ENCODE measurements around the gene SOD2. TPM values are rescaled to one million over a fixed set of nuclear protein-coding genes. Genes with fewer than 3 reads are reported as not detected.

Gene SOD2
- total and polyA plus RNA-seq, 9 of the 15 experiments (the other 6 are each of a cell fraction or from before 2014, with no cell fraction given): 39.8 to 140 (median 95.8) TPM

- no peak; a peak in 1 of 4 replicates for TF ChIP-seq SRF (CRISPR knock-in tag; IDR thresholded peaks at IDR 0.05)
- no peak for TF ChIP-seq SIX5 (IDR thresholded peaks at IDR 0.05; ENCODE audit: borderline replicate concordance in 1 of 2, insufficient read depth in 1 of 2, low read depth in 1 of 2, low read length in 2 of 2)
- no peak for TF ChIP-seq NCOA2 (IDR thresholded peaks at IDR 0.05; ENCODE audit: partially characterized antibody in 2 of 2)
- TF ChIP-seq CBX8 (IDR thresholded peaks at IDR 0.05; ENCODE audit: borderline replicate concordance, extremely low read depth, low read depth, low read length, poor library complexity, severe bottlenecking): no peak
- no peak for TF ChIP-seq CSDE1 (IDR thresholded peaks at IDR 0.05)
- no peak for TF ChIP-seq NUFIP1 (IDR thresholded peaks at IDR 0.05; ENCODE audit: partially characterized antibody)
- TF ChIP-seq CHD4 (IDR thresholded peaks at IDR 0.05; ENCODE audit: insufficient read depth, insufficient replicate concordance, low read depth, low read length, poor library complexity, severe bottlenecking): no peak
- no peak for TF ChIP-seq FOXP4 (CRISPR knock-in tag; IDR thresholded peaks at IDR 0.05; ENCODE audit: borderline replicate concordance)
- no peak for TF ChIP-seq CUX1 (CRISPR knock-in tag; IDR thresholded peaks at IDR 0.05)
- TF ChIP-seq GTF2E2 (tag; IDR thresholded peaks at IDR 0.05): peak; percentile 1; the same call in 1 of the 2 replicates
- no peak for TF ChIP-seq HNRNPH1 (optimal IDR thresholded peaks at IDR 0.05; ENCODE audit: low read depth, low read length)
- no peak for TF ChIP-seq HNRNPLL (IDR thresholded peaks at IDR 0.05; ENCODE audit: low read depth, low read length, poor library complexity, severe bottlenecking)
- TF ChIP-seq PPARD (CRISPR knock-in tag; IDR thresholded peaks at IDR 0.05): no peak
- no peak for TF ChIP-seq MCM5 (IDR thresholded peaks at IDR 0.05; ENCODE audit: low read depth)
- TF ChIP-seq ZZZ3 (IDR thresholded peaks at IDR 0.05): no peak
- TF ChIP-seq, protein P1, sequence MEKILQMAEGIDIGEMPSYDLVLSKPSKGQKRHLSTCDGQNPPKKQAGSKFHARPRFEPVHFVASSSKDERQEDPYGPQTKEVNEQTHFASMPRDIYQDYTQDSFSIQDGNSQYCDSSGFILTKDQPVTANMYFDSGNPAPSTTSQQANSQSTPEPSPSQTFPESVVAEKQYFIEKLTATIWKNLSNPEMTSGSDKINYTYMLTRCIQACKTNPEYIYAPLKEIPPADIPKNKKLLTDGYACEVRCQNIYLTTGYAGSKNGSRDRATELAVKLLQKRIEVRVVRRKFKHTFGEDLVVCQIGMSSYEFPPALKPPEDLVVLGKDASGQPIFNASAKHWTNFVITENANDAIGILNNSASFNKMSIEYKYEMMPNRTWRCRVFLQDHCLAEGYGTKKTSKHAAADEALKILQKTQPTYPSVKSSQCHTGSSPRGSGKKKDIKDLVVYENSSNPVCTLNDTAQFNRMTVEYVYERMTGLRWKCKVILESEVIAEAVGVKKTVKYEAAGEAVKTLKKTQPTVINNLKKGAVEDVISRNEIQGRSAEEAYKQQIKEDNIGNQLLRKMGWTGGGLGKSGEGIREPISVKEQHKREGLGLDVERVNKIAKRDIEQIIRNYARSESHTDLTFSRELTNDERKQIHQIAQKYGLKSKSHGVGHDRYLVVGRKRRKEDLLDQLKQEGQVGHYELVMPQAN (IDR thresholded peaks at IDR 0.05; ENCODE audit: borderline replicate concordance): no peak
- TF ChIP-seq RBM15 (IDR thresholded peaks at IDR 0.05; ENCODE audit: insufficient read depth, low read length): no peak
These were observed 34.8 kb upstream of the SOD2 start (continued) for GRCh38 chr6:159727717-159728445.
